RPMI8226 (cell line): ENCODE results near the gene UNC45B.
A peak's percentile ranks its signal among the peaks of the same experiment; 100 is the strongest.
"Not testable (repeated sequence)": the region's sequence is repeated elsewhere in the genome, so short reads cannot be mapped to it uniquely, and the experiment has no call there.

Experiments used
- DNase-seq: peaks from one replicate; pipeline ENCODE4 v3.0.0-alpha.2; 2015

Gene UNC45B

GRCh38 chr17:35144840-35145239 lies 2.8 kb upstream of the UNC45B start:
- DNase-seq, result no peak

DNA sequence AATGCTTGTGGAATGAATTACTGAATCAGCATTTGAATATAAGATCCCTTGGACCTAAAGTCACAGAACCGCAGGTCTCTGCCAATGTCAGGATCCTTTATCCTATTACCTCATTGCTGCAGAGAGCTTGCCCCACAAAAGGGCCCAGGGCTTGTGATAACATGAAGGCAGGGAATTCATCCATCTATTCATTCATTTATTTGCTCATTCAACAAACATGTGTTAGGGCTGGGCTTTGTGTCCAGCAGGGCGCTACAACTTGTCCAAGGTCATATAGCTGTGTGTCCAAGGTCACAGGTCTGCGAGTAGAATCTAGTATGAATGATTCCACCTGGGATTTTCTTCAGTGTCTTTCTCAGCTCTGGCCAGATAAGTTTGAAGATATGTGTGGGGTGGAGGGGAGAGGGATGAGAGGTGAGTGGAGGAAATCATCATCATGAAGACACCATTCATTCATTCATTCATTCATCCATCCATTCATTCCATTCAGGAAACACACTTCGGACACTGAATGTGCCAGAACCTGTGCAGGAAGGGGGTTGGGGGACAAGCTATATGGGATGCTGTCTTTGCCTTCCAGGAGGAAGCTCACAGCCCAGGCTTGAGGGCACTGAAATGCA lies 1.3 kb upstream of the UNC45B start:
- DNase-seq, result no peak

- no peak for DNase-seq
Measured at GRCh38 chr17:35148144-35148543, 527 bp downstream of the UNC45B start.

DNA sequence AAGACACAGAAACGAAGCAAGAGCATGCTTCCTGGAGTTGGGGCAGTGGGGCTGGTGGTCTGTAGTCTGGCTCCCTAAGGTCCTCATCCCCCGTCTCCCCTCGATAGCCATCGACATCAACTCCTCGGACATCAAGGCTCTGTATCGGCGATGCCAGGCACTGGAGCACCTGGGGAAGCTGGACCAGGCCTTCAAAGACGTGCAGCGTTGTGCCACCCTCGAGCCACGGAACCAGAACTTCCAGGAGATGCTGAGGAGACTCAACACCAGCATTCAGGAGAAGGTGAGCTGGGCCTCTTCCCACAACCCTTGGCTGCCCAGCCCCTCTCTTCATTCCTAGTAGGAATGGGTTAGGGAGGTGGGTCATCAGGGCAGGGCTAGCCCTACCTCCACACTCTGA lies 2.3 kb downstream of the UNC45B start:
- no peak for DNase-seq

- not testable (repeated sequence) for DNase-seq
Measured at GRCh38 chr17:35151080-35151479, 3.5 kb downstream of the UNC45B start.

DNA sequence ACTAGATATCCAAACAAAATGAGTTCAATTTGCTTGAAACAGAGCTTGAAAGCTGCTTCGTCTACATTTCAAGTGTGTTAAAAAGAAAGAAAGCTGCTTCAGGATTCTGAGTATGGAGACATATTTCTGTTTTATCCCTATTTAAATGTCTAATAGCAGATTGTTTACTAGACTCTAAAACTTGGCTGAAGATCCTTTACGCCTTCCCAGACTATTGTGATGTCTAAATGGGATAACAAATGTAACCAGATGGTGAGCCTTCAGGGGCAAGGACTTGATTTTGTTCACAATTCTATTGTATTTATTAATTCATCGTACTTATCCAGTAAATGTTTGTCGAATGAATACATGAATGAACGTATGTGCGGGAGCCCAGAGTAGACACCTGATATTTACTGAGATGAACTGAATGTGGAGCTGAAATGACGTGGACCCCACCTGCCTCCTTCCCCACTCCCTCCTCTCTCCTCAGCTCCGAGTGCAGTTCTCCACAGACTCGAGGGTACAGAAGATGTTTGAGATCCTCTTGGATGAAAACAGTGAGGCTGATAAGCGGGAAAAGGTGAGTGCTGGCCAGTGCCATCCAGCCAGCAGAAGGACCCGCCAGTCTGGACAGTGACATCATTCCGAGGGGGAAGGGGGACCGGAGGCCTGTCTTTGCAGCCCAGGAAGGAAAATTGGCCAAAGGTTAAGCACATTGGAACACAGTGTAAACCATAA lies 5.0 kb downstream of the UNC45B start:
- no peak for DNase-seq

GRCh38 chr17:35154196-35155165 lies 6.9 kb downstream of the UNC45B start:
- no peak for DNase-seq

GRCh38 chr17:35155246-35155645 lies 7.6 kb downstream of the UNC45B start:
- DNase-seq, result no peak

- no peak for DNase-seq
Measured at GRCh38 chr17:35159940-35160339, 12.3 kb downstream of the UNC45B start.

DNA sequence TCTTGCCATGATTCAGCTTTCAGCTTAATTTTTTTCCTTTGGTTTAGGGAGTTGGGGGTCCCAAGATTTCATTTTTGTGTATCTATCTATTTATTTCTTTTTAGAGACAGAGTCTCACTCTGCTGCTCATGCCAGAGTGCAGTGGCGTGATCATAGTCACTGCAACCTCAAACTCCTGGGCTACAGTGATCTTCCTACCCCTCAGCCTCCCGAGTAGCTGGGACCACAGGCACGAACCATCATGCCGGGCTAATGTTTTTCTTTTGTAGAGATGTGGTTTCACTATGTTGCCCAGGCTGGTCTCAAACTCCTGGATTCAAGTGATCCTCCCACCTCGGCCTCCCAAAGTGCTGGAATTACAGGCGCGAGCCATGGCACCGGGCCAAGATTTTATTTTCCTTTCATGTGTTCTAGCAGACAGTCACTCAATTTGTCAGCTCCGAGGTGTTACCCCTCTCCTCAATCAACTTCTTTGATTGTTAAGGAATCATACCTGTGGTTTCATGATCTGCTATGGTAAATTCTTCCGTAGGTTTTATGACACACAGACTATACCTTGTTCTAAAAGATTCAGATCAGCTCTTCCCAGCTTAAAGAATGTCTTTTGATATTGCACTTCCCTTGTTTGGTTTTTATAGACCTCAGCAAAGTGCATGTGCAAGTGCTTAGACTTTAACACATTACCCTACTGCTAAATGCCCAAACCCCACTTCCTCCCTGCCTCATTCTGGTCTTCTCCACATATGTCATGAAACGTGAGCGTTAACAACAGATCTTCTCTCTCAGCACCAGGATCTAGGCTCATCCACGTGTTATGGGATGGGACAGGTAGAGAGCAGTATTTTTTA lies 13.0 kb downstream of the UNC45B start:
- DNase-seq, result no peak

DNA sequence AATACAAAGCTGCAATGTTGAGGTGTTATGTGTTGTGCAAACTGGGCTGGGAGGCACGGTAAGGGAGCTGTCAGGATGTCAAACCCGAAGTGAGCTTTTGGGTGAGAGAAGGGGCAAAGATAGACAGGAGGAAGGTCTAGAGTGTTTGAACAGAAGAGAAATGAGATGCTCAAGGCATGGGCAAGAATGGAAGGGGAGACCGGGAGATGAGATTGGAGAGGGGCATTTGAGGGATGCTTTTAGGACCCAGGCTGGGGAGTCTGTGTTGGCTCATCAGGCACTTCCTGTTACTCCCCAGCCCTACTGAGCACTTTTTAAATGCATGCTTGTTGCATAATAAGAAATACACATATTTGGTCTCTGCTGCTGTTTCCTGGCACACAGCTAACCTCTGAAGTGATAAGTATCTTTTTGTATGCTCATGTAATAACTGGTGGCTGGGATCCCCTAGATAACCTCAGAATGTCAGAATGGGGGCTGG lies 13.7 kb downstream of the UNC45B start:
- no peak for DNase-seq

DNA sequence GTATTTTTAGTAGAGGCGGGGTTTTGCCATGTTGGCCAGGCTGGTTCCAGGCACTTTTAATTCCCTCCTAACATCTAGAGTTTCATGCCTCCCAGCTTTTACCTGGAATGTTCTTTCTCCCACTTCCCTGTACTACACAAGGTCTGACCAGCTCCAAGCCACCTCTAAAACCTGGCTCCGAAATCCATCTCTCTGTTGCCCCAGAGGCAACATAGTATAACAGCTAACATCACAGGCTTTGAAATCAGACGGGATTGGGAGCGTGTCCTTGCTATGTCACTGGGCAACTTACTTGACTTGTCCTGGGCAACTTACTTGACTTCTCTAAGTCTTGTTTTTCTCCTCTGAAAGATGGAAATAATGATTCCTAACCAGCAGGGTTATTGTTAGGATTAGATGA lies 15.1 kb downstream of the UNC45B start:
- no peak for DNase-seq

- DNase-seq, result no peak
Measured at GRCh38 chr17:35163886-35164285, 16.3 kb downstream of the UNC45B start.

DNA sequence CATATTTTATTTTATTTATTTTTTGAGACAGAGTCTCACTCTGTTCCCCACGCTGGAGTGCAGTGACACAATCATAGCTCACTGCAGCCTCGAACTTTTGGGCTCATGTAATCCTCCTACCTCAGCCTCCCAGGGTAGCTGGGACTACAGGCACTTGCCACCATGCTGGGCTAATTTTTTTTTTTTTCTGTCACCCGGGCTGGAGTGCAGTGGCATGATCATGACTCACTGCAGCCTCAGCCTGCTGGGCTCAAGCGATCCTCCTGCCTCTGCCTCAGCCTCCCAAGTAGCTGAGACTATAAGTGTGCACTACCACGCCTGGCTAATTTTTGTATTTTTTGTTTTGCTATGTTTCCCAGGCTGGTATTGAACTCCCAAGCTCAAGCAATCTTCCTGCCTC lies 17.1 kb downstream of the UNC45B start:
- no peak for DNase-seq

- no peak for DNase-seq
Measured at GRCh38 chr17:35166526-35166925, 18.9 kb downstream of the UNC45B start.

DNA sequence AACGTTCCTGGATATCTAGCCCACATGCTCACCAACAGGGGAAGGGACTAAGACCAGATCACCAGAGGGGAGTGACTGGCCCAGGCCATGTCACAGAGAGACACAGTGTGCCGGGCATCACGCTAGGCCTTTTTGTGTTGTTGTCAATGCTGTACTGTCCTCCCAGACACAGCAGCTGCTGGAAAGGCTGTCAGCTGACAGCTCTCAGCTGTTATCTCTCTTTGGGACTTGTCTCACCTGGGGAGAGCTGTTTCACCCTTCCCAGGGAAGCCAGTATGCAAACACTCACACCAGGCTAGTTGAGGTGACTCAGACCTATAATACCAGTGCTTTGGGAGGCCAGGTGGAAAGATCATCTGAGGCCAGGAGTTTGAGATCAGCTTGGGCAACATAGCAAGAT lies 19.4 kb downstream of the UNC45B start:
- no peak for DNase-seq

DNA sequence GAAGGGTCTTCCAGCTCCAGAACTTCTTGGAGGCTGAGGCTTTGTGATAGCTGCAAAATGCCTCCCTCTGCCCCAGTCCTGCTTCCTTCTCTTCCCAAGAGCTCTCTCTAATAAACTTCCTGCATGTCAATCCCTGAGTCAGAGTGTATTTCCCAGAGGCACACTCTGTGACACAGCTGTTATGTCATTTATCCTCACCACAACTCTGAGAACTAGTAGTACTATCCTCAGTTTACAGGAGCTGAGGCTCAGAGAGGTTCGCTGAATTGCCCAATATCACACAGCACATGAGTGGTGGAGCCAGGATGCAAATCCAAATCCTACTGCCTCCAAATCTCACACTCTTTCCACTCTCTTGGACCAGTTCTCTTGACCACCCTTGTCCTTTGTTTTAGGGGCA lies 20.0 kb downstream of the UNC45B start:
- DNase-seq, result no peak

DNA sequence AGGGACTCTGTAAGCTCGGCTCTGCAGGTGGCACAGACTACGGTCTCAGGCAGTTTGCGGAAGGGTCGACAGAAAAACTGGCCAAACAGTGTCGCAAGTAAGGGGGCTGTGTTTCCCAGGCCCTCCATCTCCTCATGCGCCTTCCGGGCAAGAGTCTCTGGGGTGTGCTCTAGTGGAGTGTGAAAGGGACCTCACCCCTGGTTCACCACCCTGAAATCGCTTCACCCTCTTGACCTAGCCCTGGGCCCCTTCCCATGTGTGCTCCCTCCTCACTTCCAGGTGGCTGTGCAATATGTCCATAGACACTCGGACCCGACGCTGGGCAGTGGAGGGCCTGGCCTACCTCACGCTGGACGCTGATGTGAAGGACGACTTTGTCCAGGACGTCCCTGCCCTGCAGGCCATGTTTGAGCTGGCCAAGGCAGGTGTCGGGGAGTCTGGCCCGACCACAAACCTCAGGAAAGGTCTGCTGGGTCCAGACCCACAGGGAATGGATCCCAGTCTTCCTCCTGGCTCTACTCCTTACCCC lies 22.3 kb downstream of the UNC45B start:
- DNase-seq, result no peak

- peak; percentile 32 for DNase-seq
Measured at GRCh38 chr17:35170968-35171771, 23.6 kb downstream of the UNC45B start.

DNA sequence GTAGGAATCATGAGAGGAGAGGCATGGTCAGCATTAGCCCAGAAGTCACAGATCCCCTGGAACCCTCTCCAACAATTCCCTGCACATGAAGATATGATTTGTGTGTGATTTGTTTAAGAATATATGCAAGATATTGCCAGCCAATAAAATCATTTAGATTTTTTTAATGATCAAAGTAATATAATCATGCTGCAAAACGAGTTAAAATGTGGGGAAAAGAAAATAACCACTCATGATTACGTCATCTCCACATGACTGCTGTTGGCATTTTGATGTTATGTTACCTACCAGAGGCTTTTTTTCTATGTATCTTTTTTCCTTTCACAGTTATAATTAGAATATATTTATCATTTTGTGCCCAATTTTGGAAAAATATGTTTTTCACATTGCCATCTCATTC lies 24.2 kb downstream of the UNC45B start:
- no peak for DNase-seq

DNA sequence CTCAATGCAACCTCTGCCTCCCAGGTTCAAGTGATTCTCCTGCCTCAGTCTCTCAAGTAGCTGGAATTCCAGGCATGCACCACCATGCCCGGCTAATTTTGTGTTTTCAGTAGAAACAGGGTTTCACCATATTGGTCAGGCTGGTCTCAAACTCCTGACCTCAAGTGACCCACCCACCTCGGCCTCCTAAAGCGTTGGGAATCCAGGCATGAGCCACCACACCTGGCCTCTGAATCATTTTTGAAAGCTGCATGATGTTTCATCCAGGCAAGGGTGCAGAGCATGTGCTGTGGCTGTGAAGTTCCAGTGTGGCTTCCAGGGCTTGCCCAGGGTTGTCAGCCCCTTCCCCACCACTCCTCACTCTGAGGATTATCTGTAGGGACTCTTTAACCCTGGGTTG lies 24.7 kb downstream of the UNC45B start:
- DNase-seq, result not testable (repeated sequence)
